NAMALWA (cell line): ENCODE results near the gene UBA1.
A peak's percentile ranks its signal among the peaks of the same experiment; 100 is the strongest.

Source experiments
- DNase-seq: peaks from one replicate; pipeline ENCODE4 v3.0.0-alpha.2; 2015; ENCODE audit warnings: low spot score

The UBA1 gene

DNA sequence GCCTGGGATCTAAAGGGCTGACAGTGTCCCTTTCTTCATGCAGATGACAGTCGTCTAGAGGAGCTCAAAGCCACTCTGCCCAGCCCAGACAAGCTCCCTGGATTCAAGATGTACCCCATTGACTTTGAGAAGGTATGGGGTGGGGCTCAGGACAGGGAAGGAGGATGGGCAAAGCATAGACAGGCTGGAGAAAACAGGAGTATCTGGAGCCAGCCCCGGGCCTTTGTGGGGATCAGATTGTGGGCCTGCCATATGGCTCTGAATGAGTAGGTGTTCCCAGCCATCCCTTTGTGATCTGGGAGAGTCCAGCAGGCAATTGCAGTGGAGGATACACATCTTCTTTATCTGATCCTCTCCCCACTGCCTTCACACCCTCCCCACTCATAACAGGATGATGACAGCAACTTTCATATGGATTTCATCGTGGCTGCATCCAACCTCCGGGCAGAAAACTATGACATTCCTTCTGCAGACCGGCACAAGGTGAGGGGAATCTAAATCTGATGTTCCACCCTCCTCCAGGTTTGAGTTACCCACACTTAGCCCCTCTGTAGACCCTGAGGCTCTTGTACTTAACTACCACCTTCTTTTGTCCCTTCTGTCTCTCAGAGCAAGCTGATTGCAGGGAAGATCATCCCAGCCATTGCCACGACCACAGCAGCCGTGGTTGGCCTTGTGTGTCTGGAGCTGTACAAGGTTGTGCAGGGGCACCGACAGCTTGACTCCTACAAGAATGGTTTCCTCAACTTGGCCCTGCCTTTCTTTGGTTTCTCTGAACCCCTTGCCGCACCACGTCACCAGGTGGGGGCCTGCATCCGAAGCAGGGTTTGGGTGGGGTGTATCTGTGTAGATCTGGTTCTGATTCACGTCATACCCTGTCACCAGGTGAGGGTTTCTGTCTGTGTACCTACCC is 19.0 kb downstream of the UBA1 start:
- DNase-seq, result no peak

GRCh38 chrX:47214435-47215077 is 20.9 kb downstream of the UBA1 start:
- no peak for DNase-seq

- no peak for DNase-seq
These were observed 21.8 kb downstream of the UBA1 start for GRCh38 chrX:47215291-47215900.

- no peak for DNase-seq
These were observed 22.8 kb downstream of the UBA1 start for GRCh38 chrX:47216393-47216925.

DNA sequence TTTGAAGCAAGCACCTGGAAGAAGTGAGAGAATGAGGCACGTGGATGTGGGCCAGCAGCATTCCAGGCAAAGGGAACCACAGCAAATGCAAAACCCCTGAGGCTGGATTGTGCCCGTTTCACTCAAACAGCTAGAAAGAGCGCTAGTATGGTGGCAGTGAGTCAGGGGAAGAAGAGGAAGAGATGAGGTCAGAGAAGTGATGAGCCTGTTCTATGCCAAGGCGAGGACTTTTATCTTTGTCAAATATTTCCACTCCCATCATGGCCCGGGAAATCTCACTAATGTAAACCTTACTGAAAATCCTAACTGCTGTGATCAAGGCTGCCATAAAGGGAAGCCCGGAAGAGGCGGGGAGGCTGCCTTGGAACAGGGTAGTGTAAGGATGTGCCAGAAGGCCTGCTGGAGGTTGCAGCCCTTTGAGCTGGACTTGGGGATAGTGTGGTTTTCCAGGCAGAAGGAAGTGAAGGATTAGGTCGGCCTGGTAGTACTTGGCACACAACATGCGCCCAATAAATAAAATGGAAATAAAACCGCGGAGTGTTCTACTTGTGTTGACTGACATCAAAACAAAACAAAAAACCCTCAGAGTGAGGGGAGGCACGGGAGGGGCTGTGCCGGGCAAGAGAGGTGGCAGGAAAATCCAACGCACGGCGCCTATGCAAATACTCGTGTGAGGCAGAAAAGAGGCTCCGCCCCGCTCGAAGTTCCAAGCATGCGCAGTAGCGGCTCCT is 23.7 kb downstream of the UBA1 start:
- DNase-seq, result peak; percentile 31

- peak; percentile 97 for DNase-seq
These were observed 24.2 kb downstream of the UBA1 start for GRCh38 chrX:47217852-47218279.

- peak; percentile 83 for DNase-seq
These were observed 24.8 kb downstream of the UBA1 start, which contains the start of gene CDK16 for GRCh38 chrX:47218280-47218919. TSS of gene CDK16 (plus strand) at chrX:47218681. CDS start at chrX:47223558, 4,877 bp downstream.

DNA sequence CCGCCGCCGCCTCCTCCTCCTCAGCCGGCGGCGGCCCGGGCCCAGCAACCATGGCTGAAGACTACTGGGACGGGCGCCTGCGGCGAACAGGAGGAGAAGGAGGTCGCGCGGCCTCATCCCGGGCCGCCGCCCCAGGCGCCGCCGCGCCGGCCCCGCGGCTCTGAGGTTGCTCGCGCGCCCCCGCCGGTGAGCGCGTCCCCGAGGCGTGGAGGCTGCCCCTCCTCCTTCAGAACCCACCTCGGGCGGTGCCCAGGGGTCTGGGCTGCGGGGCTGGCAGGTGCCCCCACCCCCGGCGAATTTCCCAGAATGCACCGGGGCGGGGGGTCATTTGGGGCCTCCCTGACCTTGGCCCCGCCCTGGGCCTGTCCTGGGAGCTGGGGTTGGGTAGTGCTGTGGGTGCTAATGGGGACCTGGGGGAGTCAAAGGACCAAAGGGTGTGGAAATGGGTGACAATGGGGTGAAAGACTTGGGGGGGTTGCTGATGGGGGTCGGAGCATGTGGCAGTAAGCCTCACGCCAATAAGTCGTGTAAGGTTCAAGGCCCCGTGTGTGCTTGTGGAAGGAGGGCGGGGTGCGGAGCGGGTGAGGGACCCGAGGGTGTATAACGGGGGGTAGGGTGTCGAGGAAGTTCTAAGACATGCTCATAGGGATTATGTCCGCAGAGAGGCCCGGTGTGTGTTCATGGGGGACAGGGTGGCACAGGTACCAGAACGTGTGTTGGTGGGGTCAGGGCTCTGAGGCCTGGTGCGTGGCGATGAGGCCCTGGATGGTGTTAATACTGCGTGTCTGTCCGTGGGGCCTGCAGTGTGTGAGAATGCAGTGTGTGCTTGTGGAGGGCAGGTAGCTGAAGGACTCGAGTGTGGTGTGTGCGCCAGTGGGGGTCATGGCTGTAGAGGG is 25.5 kb downstream of the UBA1 start:
- peak; percentile 34 for DNase-seq

- DNase-seq, result no peak
These were observed 28.1 kb downstream of the UBA1 start for GRCh38 chrX:47221756-47222155.

GRCh38 chrX:47222751-47223350 is 29.2 kb downstream of the UBA1 start:
- peak; percentile 30 for DNase-seq

DNA sequence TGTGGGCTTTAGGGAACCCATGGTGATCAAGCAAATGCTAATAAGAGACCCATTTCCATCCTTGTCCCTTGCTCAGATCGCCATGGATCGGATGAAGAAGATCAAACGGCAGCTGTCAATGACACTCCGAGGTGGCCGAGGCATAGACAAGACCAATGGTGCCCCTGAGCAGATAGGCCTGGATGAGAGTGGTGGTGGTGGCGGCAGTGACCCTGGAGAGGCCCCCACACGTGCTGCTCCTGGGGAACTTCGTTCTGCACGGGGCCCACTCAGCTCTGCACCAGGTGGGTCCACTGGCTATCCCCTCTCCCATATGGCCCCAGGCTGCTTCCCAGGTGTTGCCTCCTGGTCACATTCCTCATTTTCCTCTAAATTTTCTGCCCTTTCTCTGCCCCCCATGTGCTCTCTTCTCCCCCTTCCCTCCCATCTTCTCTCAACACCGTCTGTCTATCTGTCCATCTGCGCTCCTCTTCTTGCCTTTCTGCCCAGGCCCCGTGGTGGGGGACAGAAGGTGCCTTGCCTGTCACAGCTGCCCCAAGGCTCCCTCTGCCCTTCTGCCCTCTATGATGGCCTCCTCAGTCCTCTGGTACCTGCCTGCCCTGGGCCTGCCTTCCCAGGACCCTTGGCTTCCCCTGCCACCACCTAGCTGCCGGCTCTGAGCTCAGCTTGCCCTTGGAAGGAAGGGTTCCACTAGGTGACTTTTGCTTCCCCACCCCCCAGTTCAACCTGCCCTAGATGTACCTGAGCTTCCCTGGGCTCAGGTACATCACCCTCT is 30.0 kb downstream of the UBA1 start:
- no peak for DNase-seq

DNA sequence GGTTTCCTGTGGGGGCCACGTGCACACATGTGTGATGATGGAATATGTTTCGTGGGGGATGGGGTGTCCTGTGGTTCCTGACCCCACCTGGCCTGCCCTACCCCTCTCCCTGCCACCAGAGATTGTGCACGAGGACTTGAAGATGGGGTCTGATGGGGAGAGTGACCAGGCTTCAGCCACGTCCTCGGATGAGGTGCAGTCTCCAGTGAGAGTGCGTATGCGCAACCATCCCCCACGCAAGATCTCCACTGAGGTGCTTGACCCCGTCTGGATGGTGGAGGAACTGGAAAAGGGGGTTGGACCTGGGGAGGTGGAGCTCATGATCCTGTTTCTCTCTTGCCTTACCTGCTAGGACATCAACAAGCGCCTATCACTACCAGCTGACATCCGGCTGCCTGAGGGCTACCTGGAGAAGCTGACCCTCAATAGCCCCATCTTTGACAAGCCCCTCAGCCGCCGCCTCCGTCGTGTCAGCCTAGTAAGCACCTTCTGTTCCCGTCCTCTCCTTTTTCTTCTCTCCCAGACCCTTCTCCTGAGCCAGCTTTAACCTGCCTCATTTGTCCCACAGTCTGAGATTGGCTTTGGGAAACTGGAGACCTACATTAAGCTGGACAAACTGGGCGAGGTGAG is 30.8 kb downstream of the UBA1 start:
- DNase-seq, result no peak

DNA sequence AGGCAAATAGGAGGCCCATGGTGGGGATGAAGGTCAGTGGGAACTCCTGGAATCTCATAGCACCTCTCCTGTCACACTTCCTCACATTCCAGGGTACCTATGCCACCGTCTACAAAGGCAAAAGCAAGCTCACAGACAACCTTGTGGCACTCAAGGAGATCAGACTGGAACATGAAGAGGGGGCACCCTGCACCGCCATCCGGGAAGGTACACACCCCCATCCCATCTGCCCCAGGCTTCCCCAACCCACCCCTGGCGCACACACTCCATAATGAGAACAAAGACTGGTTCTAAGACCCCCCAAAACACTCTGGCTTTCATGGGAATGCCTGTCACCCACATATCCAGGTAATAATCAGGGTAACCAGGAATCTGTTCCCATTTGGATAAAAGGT is 31.3 kb downstream of the UBA1 start:
- DNase-seq, result no peak

DNA sequence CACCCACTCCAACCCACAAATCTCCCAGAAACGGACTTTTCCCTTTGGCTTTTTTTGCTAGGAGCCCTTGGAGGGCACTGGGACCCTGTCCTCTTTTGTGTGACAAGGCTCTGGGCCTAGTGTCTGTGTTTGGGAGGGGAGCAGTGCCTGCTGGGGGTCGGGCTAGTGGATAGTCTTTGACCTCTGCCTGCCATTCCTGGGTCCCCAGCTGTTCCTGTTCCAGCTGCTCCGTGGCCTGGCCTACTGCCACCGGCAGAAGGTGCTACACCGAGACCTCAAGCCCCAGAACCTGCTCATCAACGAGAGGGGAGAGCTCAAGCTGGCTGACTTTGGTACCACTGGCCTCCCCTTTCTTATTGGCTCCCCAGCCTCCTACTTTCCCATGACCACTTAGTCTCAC is 32.4 kb downstream of the UBA1 start:
- DNase-seq, result no peak

DNA sequence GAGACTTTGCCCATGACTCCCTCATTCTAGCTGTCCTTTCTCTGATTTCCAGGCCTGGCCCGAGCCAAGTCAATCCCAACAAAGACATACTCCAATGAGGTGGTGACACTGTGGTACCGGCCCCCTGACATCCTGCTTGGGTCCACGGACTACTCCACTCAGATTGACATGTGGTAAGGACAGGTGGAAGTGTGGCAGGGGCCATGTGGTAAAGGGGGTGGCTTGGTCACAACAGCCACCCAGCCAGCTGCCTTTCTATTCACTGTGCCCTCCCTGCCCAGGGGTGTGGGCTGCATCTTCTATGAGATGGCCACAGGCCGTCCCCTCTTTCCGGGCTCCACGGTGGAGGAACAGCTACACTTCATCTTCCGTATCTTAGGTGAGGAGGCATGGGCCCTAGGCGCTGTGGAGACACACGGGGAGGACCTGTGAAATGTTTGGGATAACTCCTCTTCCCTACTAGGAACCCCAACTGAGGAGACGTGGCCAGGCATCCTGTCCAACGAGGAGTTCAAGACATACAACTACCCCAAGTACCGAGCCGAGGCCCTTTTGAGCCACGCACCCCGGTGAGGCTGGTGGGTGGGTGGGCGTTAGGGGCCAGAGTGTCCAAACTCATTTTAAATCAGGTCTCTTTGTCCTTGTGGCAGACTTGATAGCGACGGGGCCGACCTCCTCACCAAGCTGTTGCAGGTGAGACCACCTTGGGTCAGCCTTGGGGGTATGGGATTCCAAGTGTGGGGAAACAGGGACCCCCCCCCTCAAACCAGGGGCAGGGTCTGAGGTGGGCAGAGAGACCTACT is 33.1 kb downstream of the UBA1 start:
- DNase-seq, result no peak

- DNase-seq, result no peak
These were observed 33.6 kb downstream of the UBA1 start for GRCh38 chrX:47227334-47227583.

- no peak for DNase-seq
These were observed 35.1 kb downstream of the UBA1 start for GRCh38 chrX:47228550-47229270.
